Jurkat, Clone E6-1 (cell line): ENCODE results near the gene CAND1. TPM values are rescaled to one million over a fixed set of nuclear protein-coding genes. Genes with fewer than 3 reads are reported as not detected.

ENCODE experiments used
- DNase-seq: peaks from one replicate; pipeline ENCODE4 v3.0.0-alpha.2; 2011; ENCODE audit warnings: low read depth, low spot score
- H3K4me3 ChIP-seq: 2 replicates; pipeline ENCODE4 v1.5.1; 2011; ENCODE audit warnings: mild to moderate bottlenecking, low read length, control low read depth, moderate library complexity
- polyA plus RNA-seq: library from polyadenylated mRNA; unstranded; fragments of >200 nt; gene quantifications from one replicate; pipeline ENCODE4 v1.2.1, GENCODE V29; 2012; ENCODE audit warnings: missing spikeins; ENCODE audit not compliant: insufficient read length, insufficient read depth

Gene CAND1
- 120 TPM for polyA plus RNA-seq

DNA sequence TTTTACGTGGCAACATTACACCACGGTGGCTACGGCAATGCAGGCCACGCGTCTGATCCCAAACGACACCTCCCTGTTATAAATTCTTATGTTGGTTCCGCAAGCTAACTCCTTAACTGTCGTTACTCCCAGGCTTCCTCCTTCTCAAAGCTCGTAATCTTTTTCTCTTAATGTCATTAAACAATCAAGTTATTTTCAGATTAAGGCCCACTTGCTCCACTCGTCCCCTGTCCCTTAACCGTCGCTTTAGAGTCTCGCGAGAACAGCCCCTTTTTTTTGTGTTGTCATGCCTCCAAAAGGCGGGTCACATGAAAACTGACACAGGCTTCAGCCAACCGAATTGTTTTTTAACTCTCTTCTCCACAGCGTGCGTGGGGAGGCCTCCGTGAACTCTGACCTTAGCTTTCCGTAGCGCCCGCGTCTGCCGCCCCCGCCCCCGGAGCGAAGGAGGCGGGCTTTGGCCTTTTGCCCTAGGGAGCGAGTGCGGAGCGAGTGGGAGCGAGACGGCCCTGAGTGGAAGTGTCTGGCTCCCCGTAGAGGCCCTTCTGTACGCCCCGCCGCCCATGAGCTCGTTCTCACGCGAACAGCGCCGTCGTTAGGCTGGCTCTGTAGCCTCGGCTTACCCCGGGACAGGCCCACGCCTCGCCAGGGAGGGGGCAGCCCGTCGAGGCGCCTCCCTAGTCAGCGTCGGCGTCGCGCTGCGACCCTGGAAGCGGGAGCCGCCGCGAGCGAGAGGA lies at the start of gene CAND1:
Gene CAND1, plus strand, starts transcription at position 463 of the 737 bp plus-strand sequence. CDS start 360 bp downstream, outside the sequence.
- DNase-seq, result peak; percentile 99
- H3K4me3 ChIP-seq, result peak within 1 kb of the TSS; percentile 92

DNA sequence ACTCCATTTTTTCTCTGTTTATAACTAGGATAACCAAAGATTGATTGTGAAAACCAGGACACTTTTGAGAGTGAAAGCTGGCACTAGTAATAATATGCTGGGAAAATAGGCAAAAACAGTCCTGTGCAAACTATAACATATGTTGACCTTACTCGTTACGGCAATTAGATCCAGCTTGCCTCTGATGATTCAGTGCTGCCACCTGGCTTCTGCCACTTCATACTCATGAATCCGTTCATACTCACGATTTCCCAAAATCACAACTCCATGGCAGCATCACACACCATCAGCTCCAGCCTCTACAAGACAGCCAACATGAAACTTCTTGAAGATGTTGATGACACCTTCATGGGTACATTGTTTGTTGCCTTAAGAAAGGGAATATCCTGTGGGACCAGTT lies 49.1 kb upstream of the CAND1 start:
- no peak overlapping the region for H3K4me3 ChIP-seq
- DNase-seq, result peak; percentile 18

DNA sequence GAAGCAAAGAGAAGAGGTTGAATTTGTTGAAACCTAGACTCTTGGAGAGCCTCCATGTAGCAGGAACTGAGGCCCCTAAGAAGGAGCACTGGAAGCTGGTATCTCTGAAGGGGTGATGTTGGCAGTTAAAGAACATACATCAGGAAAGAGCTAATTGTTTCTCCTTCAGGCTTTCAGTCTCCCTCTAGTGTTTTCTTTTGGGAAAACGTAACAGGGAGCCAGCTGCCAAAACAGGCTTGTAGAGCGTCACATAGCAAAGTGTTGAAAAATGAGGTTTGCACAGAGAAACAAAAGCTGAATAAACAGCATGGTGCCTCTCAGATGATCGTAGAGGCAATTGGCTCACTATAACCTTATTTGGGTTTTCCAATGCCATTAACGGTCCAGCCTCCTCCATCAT lies 46.9 kb upstream of the CAND1 start:
- no peak for DNase-seq
- no peak overlapping the region for H3K4me3 ChIP-seq

DNA sequence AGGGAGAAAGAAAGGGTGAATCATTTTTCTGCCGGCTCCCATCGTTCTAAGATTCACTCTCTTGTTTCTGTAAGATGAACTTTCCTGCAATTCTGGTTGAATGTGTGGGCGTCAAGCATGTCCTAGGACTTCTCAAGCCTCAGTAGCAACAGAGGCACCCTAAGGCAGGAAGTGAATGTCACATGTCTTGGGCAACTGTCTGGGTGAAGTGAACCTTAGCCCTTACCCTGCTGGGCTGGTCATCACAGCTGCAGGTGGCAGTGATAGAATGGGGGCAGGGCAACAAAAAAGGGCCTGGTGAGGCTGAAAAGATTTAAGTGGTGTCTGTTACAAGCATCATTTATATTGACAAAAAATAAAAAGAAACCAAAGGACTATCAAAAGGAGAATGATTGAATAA lies 45.9 kb upstream of the CAND1 start:
- no peak overlapping the region for H3K4me3 ChIP-seq
- DNase-seq, result no peak

DNA sequence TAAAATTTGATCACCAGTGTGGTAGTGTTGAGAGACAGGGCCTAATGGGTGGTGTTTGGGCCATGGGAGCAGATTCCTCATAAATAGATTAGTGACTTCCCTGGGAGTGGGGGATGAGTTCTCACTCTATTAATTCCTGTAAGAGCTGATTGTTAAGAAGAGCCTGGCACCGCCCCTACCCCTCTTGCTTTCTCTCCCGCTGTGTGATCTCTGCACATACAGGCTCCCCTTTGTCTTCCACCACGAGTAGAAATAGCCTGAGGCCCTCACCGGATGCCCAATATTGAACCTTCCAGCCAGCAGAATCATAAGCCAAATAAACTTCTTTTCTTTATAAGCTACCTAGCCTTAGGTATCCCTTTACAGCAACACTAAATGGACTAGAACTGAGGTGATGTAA lies 31.9 kb upstream of the CAND1 start:
- H3K4me3 ChIP-seq, result no peak overlapping the region
- no peak for DNase-seq

DNA sequence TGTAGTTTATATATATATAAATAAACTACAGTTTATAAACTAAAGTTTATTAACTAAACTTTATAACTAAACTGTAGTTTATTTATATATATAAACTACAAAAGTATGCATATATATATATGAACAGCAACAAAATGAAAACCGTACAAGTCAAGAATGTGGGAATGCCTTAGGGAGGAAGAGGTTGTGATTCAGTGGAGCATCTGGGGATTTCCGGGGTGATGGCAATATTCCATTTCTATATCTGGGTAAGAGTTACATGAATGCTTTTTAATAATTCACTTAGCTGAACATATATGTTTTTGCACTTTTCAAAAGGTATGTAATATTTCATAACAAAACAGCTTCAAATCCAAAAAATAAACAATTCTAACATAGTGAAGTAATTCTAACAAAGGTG lies 30.1 kb upstream of the CAND1 start:
- no peak for DNase-seq

DNA sequence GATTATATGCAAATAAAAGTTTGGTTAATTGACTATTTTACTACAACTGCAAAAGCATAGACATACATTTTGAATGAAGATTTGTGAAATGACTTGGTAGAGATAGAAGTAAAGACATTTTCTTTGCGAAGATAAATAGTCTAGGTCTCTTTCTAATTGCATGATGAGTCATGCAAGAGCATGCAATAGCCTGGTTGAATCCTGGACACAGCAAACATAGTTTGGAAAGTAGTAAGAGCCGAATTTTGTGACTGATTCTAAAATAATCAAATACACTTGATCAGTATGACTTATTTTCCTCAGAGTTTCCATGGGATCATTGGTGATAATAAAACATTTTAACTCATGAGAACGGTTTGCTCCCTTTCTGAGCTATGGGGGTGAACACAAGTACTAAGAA lies 27.7 kb upstream of the CAND1 start:
- DNase-seq, result no peak
- H3K4me3 ChIP-seq, result no peak overlapping the region

More for the DNA sequence above, 30.1 kb upstream of the CAND1 start:
- H3K4me3 ChIP-seq, result no peak overlapping the region

DNA sequence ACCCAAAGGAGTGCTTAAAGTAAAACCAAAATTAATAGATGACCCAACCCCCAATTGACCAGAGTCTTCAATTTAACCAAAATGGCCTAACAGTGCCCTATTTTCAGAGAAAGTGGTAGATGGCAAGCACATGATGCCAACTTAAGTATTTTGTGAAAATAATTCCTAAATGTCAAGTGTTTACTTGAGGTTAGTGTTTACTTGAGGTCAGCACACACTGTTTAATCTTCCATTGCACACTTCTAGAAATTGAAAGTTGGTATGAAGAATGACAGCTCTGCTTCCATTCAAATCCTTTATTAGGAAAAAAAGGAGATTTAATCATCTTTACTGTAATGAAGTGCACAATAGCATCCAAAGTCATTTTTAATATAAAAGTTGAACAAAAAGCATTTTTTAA lies 25.9 kb upstream of the CAND1 start:
- H3K4me3 ChIP-seq, result no peak overlapping the region
- no peak for DNase-seq

DNA sequence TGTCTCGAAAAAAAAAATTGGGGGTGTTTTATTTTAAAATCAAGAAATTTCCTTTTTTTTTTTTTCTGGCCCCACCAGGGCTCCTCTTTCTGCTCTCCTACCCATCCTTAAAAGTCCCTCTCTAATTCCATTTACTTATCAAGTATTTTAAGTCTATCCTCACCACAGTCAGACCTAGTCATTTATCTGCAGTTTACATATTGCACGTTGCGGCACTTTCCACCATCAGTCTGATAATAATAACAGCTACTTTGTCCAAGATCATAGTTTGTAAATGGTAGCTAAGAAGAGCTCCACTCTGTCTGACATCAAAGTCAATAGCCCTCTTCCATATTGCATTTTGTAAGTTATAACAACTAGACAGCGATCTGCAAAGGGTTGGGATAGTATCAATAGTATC lies 23.6 kb upstream of the CAND1 start:
- DNase-seq, result no peak
- H3K4me3 ChIP-seq, result no peak overlapping the region

DNA sequence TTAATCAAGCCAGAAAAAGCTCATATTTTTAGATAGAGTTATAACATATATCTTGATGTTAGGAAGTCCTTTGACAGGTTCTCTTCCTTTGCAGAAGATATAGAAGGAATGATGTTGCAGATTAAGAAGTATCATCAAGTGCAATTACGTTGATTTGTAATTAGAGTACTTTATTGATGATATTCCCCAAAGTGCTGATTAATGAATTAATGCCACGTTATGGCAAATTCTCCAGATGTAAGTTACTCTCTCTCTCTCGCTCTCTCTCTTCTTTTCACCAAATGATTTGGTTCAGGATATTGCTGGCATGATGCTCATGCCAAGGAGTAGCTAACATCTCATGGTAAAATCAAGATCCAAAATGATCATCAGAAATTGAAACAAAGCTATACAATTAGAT lies 18.1 kb upstream of the CAND1 start:
- H3K4me3 ChIP-seq, result no peak overlapping the region
- no peak for DNase-seq

DNA sequence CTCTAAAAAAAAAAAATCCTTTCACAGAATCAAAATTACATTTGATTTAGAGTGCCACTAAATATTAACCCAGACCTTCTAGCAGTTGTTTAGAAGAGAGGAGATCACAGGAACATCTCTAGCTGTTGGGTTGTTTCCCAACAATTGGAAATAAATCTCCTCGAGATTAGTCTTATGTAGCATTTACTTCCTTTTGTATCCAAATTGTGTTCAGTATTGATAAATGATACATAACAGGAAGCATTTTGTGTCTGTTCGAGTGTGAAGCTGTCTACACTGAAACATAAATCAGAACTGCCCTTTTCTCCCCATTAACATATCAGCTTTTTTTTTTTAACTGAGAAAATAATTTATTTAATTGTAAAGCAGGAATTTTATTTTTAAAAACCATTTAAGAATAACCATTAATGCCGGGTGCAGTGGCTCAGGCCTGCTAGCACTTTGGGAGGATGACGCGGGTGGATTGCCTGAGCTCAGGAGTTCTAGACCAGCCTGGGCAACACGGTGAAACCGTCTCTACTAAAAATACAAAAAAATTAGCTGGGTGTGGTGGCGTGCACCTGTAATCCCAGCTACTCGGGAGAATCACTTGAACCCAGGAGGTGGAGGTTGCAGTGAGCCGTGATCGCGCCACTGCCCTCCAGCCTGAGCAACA lies 14.7 kb upstream of the CAND1 start:
- no peak overlapping the region for H3K4me3 ChIP-seq
- DNase-seq, result no peak

DNA sequence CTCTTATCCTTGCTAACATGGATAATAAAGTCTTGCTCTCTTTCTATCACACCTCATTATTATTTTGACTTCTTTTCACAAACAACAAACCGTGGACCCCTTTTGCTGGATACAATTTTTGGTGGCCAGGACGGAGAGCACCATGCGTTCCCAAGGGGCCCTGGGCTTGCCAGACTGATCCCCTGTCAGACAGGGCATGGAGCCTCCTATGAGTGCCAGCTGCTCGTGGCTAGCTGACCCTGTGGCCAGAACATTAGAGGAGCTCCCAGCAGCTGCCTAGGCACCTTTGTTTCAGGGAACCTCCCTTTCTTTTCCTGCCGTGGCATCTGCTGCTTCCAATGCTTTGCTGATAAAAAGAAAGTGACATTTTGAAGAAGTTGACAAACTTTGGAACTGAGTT lies 12.5 kb upstream of the CAND1 start:
- H3K4me3 ChIP-seq, result no peak overlapping the region
- no peak for DNase-seq

DNA sequence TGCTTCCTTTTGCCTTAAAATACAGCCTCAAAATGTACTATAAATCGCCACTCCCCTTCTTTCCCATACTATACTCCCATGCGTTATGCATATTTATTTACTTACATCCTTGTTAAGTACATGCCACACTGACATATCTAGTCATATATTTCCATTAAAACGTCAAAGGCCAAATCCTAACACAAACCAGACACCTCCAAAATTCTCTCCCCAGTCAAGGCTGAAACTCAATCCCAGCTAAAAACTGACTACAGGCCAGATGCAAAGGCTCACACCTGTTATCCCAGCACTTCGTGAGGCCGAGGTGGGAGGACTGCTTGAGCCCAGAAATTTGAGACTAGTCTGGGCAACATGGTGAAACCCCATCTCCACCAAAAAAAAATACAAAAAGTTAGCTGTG lies 5.7 kb upstream of the CAND1 start:
- no peak overlapping the region for H3K4me3 ChIP-seq
- DNase-seq, result no peak

DNA sequence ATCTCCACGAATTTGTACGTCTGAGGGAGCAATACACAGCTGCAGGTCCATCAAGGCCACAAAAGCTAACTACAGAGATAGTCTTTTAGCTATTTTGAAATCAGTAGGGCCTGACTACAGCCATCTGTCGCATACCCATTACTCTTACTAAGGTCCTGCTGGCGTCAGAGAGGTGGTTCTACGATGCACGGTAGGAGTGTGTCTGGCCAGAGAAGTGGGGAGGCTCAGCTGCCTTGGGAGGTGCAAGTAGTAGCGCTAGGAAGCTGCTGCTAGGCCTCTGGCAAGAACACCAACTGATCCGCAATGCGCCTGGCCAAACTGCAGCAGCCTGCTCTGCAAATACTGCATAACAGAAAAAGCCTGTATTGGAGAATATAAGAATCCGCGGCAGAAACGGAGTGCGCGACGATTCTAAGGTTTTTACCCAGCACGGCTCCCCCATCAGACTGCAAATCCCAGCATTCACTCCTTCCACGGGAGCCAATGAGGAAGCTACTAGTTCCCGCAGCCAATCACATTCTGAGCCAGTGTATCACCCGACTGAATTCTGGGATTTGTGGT lies 743 bp upstream of the CAND1 start:
- peak overlapping the region; percentile 92 for H3K4me3 ChIP-seq
- peak; percentile 99 for DNase-seq

DNA sequence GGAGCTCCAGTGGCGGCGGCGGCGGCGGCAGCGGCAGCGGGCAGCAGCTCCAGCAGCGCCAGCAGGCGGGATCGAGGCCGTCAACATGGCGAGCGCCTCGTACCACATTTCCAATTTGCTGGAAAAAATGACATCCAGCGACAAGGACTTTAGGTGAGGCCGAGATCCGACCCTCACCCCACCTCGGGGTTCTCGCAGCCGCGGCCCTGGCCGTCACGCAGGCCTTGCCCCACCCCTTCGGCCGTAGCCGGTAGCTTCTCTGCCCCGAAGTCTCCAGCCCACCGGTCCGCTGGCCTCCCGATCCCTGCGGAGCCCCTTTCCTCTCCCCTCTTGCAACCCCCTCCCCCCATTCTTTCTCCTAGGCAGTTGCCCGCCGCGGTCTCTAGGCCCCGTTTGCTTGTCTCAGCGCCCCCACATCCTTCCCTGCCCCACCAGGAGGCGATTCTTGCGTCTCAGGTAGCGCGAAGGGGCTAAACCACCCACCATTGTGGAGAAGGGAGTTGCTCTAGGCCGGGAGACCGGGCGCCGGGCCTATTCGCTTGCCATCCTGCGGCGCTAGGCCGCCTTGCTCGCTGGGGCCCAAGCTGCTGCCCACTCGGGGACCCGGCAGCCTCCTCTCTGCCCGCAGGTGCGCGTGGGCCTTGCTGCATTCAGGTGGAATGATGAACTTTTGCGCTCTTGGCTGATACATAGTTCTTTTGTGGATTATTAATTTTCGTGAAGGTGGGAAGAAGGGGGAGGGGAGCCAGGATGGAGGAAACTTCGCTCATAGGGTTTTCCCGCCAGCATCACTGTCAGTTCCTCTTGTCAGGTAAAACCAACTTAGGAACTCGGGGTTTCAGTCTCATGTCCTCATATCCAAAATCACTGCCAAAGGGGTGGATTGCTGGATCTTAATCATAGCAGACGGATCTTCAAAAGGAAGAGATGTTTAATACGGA lies 745 bp downstream of the CAND1 start:
- peak overlapping the region; percentile 92 for H3K4me3 ChIP-seq
- peak; percentile 32 for DNase-seq

DNA sequence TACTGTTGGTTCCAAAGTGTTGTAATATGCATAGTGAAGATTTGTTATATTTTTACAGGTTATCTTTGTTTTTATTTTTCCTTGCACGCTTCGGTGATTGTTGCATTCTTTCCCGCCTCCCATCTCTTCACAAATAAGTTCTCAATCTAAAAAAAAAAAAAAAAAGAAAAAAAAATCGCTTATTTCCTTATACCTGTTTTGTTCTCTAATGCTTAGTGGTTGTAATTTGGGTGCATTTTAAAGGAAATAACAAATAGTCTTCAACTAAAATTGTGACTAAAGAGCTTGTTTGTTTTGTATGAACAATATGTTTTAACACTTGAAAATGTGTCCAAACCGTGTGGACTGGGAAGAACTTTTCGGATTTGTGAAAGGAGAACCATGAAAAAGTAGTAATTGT lies 1.5 kb downstream of the CAND1 start:
- peak overlapping the region; percentile 92 for H3K4me3 ChIP-seq
- DNase-seq, result no peak

DNA sequence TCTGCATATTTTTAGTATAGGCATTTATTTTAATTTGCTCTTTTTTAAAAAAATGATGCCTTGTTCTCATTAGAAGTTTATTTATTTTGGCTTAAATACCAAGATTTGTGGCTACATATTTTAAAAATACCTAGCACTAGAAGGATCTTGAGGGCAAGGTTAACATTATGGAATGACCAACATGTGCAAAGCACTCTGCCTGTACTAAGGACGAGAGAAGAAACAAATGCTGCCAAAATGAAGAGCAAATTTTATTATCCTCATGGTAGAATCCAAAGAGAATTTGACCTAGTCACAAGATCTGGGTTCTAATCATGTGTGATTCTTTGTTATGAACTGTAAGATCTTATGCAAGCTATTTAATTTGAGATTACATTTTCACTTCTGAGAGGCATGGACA lies 2.8 kb downstream of the CAND1 start:
- no peak for DNase-seq

DNA sequence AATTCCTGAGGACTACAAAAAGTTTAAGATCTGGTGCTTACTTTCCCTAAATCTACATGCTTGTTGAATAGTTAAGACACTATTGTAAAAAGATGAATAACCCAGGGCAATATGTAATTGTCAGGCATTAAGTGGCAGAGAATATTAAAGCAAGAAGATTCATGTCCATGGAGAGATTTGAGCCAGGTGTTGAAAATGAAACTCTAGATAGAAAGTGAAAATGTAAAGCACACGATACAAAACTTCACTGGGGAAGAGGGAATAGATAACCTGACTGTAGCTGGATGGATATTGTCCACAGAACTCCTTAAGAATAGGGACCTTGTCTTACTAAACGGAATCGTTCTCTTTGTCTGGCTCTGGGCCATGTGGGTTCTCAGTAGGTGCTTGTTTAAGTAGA lies 5.0 kb downstream of the CAND1 start:
- no peak for DNase-seq
- no peak overlapping the region for H3K4me3 ChIP-seq

More for the DNA sequence above, 2.8 kb downstream of the CAND1 start:
- no peak overlapping the region for H3K4me3 ChIP-seq

DNA sequence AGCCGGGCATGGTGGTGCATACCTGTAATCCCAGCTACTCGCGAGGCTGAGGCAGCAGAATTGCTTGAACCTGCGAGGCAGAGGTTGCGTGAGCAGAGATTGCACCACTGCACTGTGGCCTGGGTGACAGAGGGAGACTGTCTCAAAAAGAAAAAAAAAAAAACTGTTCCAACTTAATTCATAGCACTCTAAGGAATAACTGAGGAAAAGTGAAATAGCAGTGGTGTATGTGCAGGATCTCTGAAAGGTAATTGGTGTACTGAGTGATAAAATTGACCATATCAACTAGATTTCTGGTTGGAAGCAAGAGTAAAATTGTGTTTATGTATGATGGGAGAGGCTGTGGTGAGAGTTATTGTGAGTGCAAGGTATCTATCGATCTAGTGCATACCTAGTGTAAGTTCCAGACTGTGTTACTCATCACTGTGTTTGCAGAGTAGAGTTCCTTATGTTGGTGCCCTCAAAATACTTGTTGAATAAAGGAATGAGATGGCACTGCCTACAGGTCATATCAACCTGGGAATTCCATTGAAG lies 6.3 kb downstream of the CAND1 start:
- no peak overlapping the region for H3K4me3 ChIP-seq
- DNase-seq, result no peak
